ENCODE results near the gene PDE4D.
A peak's percentile ranks its signal among the peaks of the same experiment; 100 is the strongest.

PDE4D gene

DNA sequence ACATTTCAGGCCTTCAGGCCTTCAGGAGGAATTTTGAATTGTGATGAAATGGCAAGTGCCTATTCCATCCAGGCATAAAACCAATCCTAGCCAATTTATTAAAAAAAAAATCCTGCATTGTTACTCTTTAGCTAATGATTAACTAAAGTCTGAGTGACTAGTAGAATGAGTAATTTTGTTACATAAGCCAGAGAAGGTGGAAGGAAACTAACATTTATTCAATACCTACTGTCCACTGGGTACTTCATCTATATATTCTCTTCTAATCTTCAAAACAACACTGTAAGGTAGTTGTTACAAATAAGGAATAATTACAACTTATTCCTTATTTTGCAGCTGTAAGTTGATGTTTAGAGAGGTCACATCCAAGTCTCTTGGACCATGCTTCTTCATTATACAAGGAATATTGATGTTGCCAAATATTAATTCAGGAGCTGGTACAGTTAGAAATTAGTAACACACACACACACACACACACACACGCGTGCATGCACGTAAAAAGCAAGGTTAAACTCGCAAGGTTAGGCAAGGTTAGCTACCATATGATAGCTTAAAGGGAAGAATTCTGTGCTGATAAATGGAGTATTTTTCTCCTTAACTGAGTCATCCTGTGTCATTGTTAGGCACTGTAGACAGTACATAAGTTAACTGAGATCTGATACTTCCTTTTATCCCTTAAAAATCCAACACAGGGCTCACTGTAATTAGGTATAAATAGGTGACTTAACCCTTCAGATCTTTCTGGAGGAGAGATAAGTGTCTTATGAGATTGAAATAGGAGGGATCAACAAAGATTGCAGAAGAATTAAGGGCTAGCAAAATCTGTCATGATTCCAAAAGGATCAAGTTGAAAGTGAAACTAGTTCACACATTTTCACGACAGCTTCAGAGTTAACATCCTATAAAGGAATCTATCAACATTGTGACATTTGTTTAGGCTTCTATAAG lies 596.9 kb downstream of the PDE4D start:
- H3K9ac ChIP-seq (ENCODE audit: low read length), result no peak overlapping the region
- H3K4me3 ChIP-seq (ENCODE audit: low read length), result peak overlapping the region; percentile 4; the same call in 1 of the 2 replicates
- peak; percentile 18 for DNase-seq
- H3K27ac ChIP-seq (ENCODE audit: low read length), result no peak overlapping the region
- peak overlapping the region; percentile 21; the same call in 1 of the 2 replicates for H2AFZ ChIP-seq (ENCODE audit: low read length)
- no peaks in the 10 kb centered on the region for H3F3A ChIP-seq (ENCODE audit: insufficient read depth, low read length)
- H3K79me2 ChIP-seq (ENCODE audit: low read length), result no peaks in the 10 kb centered on the region
- H3K4me1 ChIP-seq (ENCODE audit: low read length), result no peaks in the 10 kb centered on the region
- H3K36me3 ChIP-seq (replicated peaks; ENCODE audit: insufficient read depth, low read length), result no peaks in the 10 kb centered on the region
- H3K9me2 ChIP-seq (replicated peaks; ENCODE audit: insufficient read depth, low read length), result no peaks in the 10 kb centered on the region
- no peak for TF ChIP-seq EZH2 (optimal IDR thresholded peaks at IDR 0.05; ENCODE audit: low read depth, low read length)
- no peak for TF ChIP-seq EZH2phosphoT487 (IDR thresholded peaks at IDR 0.05; ENCODE audit: low read length)
- TF ChIP-seq, protein P1, sequence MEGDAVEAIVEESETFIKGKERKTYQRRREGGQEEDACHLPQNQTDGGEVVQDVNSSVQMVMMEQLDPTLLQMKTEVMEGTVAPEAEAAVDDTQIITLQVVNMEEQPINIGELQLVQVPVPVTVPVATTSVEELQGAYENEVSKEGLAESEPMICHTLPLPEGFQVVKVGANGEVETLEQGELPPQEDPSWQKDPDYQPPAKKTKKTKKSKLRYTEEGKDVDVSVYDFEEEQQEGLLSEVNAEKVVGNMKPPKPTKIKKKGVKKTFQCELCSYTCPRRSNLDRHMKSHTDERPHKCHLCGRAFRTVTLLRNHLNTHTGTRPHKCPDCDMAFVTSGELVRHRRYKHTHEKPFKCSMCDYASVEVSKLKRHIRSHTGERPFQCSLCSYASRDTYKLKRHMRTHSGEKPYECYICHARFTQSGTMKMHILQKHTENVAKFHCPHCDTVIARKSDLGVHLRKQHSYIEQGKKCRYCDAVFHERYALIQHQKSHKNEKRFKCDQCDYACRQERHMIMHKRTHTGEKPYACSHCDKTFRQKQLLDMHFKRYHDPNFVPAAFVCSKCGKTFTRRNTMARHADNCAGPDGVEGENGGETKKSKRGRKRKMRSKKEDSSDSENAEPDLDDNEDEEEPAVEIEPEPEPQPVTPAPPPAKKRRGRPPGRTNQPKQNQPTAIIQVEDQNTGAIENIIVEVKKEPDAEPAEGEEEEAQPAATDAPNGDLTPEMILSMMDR (IDR thresholded peaks at IDR 0.05; ENCODE audit: low read length), result no peak
- peak overlapping the region; percentile 45 for H3K4me2 ChIP-seq (ENCODE audit: low read depth, low read length)
- H3K9me3 ChIP-seq (replicated peaks; ENCODE audit: insufficient read depth, low read length), result no peaks in the 10 kb centered on the region
- H3K27me3 ChIP-seq (replicated peaks; ENCODE audit: insufficient read depth, low read length), result no peaks in the 10 kb centered on the region
- no peaks in the 10 kb centered on the region for H4K20me1 ChIP-seq (ENCODE audit: insufficient read depth, low read length)

DNA sequence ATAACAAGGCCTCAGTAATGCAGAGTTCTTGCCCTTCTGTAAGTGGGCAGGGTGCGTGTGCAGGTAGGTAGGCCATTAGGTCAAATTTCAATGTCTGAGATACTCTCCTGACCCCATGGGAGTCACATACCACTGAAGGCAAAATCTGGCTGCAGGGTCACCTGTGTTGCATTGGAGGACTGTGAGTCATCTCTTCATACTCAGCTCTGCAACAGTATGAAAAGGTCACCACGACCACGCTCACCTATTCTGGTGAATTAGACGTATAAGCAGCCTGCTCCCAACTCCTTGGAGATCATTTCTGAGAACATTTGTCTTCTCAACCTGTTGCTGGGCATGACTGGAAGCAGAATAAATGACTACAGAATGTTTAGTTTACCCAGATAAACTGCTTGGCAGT lies 599.8 kb downstream of the PDE4D start:
- no peaks in the 10 kb centered on the region for H3K36me3 ChIP-seq (replicated peaks; ENCODE audit: insufficient read depth, low read length)
- no peak for DNase-seq
- H2AFZ ChIP-seq (ENCODE audit: low read length), result no peak overlapping the region
- no peaks in the 10 kb centered on the region for H3K79me2 ChIP-seq (ENCODE audit: low read length)
- H3K9me2 ChIP-seq (replicated peaks; ENCODE audit: insufficient read depth, low read length), result no peaks in the 10 kb centered on the region
- H3K27ac ChIP-seq (ENCODE audit: low read length), result no peak overlapping the region
- no peaks in the 10 kb centered on the region for H3K27me3 ChIP-seq (replicated peaks; ENCODE audit: insufficient read depth, low read length)
- H3K9me3 ChIP-seq (replicated peaks; ENCODE audit: insufficient read depth, low read length), result no peaks in the 10 kb centered on the region
- no peak overlapping the region for H3K9ac ChIP-seq (ENCODE audit: low read length)
- TF ChIP-seq EZH2 (optimal IDR thresholded peaks at IDR 0.05; ENCODE audit: low read depth, low read length) (no peak), EZH2phosphoT487 (IDR thresholded peaks at IDR 0.05; ENCODE audit: low read length) (no peak)
- TF ChIP-seq, protein P1 (IDR thresholded peaks at IDR 0.05; ENCODE audit: low read length), result no peak
- no peaks in the 10 kb centered on the region for H3F3A ChIP-seq (ENCODE audit: insufficient read depth, low read length)
- H3K4me3 ChIP-seq (ENCODE audit: low read length), result no peak overlapping the region
- no peaks in the 10 kb centered on the region for H4K20me1 ChIP-seq (ENCODE audit: insufficient read depth, low read length)
- no peaks in the 10 kb centered on the region for H3K4me1 ChIP-seq (ENCODE audit: low read length)
- H3K4me2 ChIP-seq (ENCODE audit: low read depth, low read length), result no peak overlapping the region

DNA sequence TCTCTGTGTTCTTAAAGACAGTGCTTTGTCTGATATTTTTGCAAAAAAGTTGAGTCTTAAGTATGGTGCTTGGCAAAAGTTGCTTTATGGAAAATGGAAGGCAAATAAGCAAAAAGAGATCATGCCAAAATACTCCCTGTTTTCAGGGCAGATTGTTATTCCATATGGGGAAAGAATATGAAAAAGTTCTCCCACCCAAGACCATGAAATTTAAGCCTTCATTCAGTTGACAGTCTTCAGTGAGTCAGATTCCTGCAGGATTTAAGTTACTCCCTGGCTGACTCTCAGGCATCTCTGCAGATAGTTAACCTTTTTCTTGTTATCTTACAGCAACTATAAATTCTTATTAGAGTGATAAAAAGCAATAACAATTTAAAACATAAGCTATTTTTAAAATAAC lies 601.6 kb downstream of the PDE4D start:
- DNase-seq, result no peak
- Histone ChIP-seq H3K4me3 (ENCODE audit: low read length) (no peak overlapping the region), H3K4me2 (ENCODE audit: low read depth, low read length) (no peak overlapping the region), H4K20me1 (ENCODE audit: insufficient read depth, low read length) (no peaks in the 10 kb centered on the region), H3K27ac (ENCODE audit: low read length) (no peak overlapping the region), H3K9ac (ENCODE audit: low read length) (no peak overlapping the region), H3K4me1 (ENCODE audit: low read length) (no peaks in the 10 kb centered on the region), H3K9me3 (replicated peaks; ENCODE audit: insufficient read depth, low read length) (no peaks in the 10 kb centered on the region), H3K79me2 (ENCODE audit: low read length) (no peaks in the 10 kb centered on the region), H3K27me3 (replicated peaks; ENCODE audit: insufficient read depth, low read length) (no peaks in the 10 kb centered on the region), H3K36me3 (replicated peaks; ENCODE audit: insufficient read depth, low read length) (no peaks in the 10 kb centered on the region), H3F3A (ENCODE audit: insufficient read depth, low read length) (no peaks in the 10 kb centered on the region), H2AFZ (ENCODE audit: low read length) (no peak overlapping the region), H3K9me2 (replicated peaks; ENCODE audit: insufficient read depth, low read length) (no peaks in the 10 kb centered on the region)
- TF ChIP-seq, protein P1 (IDR thresholded peaks at IDR 0.05; ENCODE audit: low read length), result no peak
- TF ChIP-seq EZH2 (optimal IDR thresholded peaks at IDR 0.05; ENCODE audit: low read depth, low read length) (no peak), EZH2phosphoT487 (IDR thresholded peaks at IDR 0.05; ENCODE audit: low read length) (no peak)

Data from MM.1S (cell line).